A549 (cell line): ENCODE data around the gene PBX1. TPM values are rescaled to one million over a fixed set of nuclear protein-coding genes. Genes with fewer than 3 reads are reported as not detected.
A peak's percentile ranks its signal among the peaks of the same experiment; 100 is the strongest.

Experiments used
- ATAC-seq, 2 experiments: fragments of 200-7000 bp in 1 of 2; fragments of >200 bp in 1 of 2; cut with Nextera tagmentation in 1 of 2; cut with Tn5 transposase in 1 of 2; 3 replicates each; pipeline versions ENCODE4 v1.8.0 to v1.9.1; 2018 to 2020; ENCODE audit warnings: mild to moderate bottlenecking in 1 of 2, moderate library complexity in 1 of 2
- CTCF ChIA-PET: fragments of 300-600 bp; sonication (Branson Sonifier 250); formaldehyde crosslinking; extraction: SDS; loops from one replicate; lab custom pipeline; 2021; ENCODE audit warnings: antibody characterized with exemption, inconsistent platforms; lab: Yijun Ruan, JAX
- POLR2A ChIA-PET: fragments of 350-600 bp; formaldehyde crosslinking; extraction: SDS; loops from one replicate; lab custom pipeline; 2021; ENCODE audit warnings: antibody characterized with exemption, inconsistent platforms; lab: Yijun Ruan, JAX
- DNase-seq, 2 experiments: peaks; one replicate each; pipeline versions ENCODE4 v3.0.0 to v3.0.0-alpha.2; 2011 to 2016; ENCODE audit warnings: low read depth in 1 of 2, low spot score in 1 of 2
- FAIRE-seq: peaks from 2 replicates; lab custom pipeline; 2011; peaks lifted over from hg19 to GRCh38; lab: Jason Lieb, UNC
- H3K27ac ChIP-seq, 2 experiments: fragments of >200 bp; sonication (Bioruptor Twin); formaldehyde crosslinking; 3 replicates each; pipeline ENCODE4 v1.5.1; 2016 to 2017
- H3K4me1 ChIP-seq: fragments of >200 bp; sonication (Bioruptor Twin); formaldehyde crosslinking; 3 replicates; pipeline ENCODE4 v1.6.1; 2016
- H3K4me2 ChIP-seq: fragments of >200 bp; sonication (Bioruptor Twin); formaldehyde crosslinking; 3 replicates; pipeline ENCODE4 v1.6.1; 2016
- H3K4me3 ChIP-seq: fragments of >200 bp; sonication (Bioruptor Twin); formaldehyde crosslinking; 3 replicates; pipeline ENCODE4 v1.5.1; 2016
- H3K9me3 ChIP-seq: fragments of >200 bp; sonication (Bioruptor Twin); formaldehyde crosslinking; 3 replicates; pipeline ENCODE4 v1.6.1; 2016
- CBX2 ChIP-seq: fragments of 200-600 bp; sonication (generic); IDR thresholded peaks from 2 replicates; pipeline ENCODE4 v1.6.1; 2016; ENCODE audit warnings: low read depth, mild to moderate bottlenecking, borderline replicate concordance
- CEBPB ChIP-seq, 2 experiments: fragments of >200 bp in 1 of 2; sonication (Bioruptor Twin) in 1 of 2; formaldehyde crosslinking in 1 of 2; IDR thresholded peaks; 2 replicates each; pipeline ENCODE4 v1.6.1; 2012 to 2016
- EHF ChIP-seq: fragments of 250-450 bp; sonication (Bioruptor Pico); IDR thresholded peaks from 2 replicates; pipeline ENCODE4 v1.5.0; 2020; ENCODE audit warnings: mild to moderate bottlenecking
- FOSL2 ChIP-seq, 2 experiments: fragments of 450-650 bp in 1 of 2; fragments of >200 bp in 1 of 2; sonication (Bioruptor Twin) in 1 of 2; formaldehyde crosslinking; IDR thresholded peaks; 2 replicates each; pipeline versions ENCODE4 v1.5.0 to v1.6.1; 2016 to 2020; ENCODE audit warnings: mild to moderate bottlenecking in 1 of 2, moderate library complexity in 1 of 2
- HEYL ChIP-seq: fragments of 250-450 bp; sonication (Bioruptor Pico); IDR thresholded peaks from 2 replicates; pipeline ENCODE4 v1.8.0; 2021; ENCODE audit warnings: mild to moderate bottlenecking, moderate library complexity
- HOXA7 ChIP-seq: fragments of 250-450 bp; sonication (Bioruptor Pico); IDR thresholded peaks from 2 replicates; pipeline ENCODE4 v1.5.0; 2020; ENCODE audit warnings: mild to moderate bottlenecking, moderate library complexity
- HOXB13 ChIP-seq: fragments of 250-450 bp; sonication (Bioruptor Pico); IDR thresholded peaks from 2 replicates; pipeline ENCODE4 v1.5.0; 2020; ENCODE audit warnings: low read depth, mild to moderate bottlenecking, moderate library complexity
- KDM5A ChIP-seq: fragments of 200-600 bp; sonication (generic); IDR thresholded peaks from 2 replicates; pipeline ENCODE4 v1.6.1; 2016; ENCODE audit warnings: antibody characterized with exemption, mild to moderate bottlenecking
- MAZ ChIP-seq: fragments of 150-350 bp; IDR thresholded peaks from 2 replicates; pipeline ENCODE4 v1.6.1; 2014; ENCODE audit warnings: antibody characterized with exemption, low read depth, low read length, borderline replicate concordance
- POLR2A ChIP-seq: IDR thresholded peaks from 2 replicates; pipeline ENCODE4 v1.6.1; 2012; ENCODE audit warnings: mild to moderate bottlenecking, low read length
- RFX5 ChIP-seq: fragments of 450-650 bp; IDR thresholded peaks from 2 replicates; pipeline ENCODE4 v1.7.1; 2014; ENCODE audit warnings: antibody characterized with exemption, mild to moderate bottlenecking, moderate library complexity
- RNF2 ChIP-seq: fragments of 200-600 bp; sonication (generic); IDR thresholded peaks from 2 replicates; pipeline ENCODE4 v1.6.1; 2016; ENCODE audit warnings: low read depth, mild to moderate bottlenecking, antibody characterized with exemption, moderate library complexity, borderline replicate concordance
- SMC3 ChIP-seq: fragments of >200 bp; sonication (Bioruptor Twin); formaldehyde crosslinking; IDR thresholded peaks from 3 replicates; pipeline ENCODE4 v1.6.1; 2018; ENCODE audit warnings: inconsistent platforms
- SREBF2 ChIP-seq: fragments of 450-650 bp; IDR thresholded peaks from 2 replicates; pipeline ENCODE4 v1.6.1; 2014; ENCODE audit warnings: mild to moderate bottlenecking, moderate library complexity
- TP53 ChIP-seq: fragments of 250-450 bp; sonication (Bioruptor Pico); IDR thresholded peaks from 2 replicates; pipeline ENCODE4 v1.5.0; 2021; ENCODE audit warnings: mild to moderate bottlenecking, moderate library complexity
- ZNF302 ChIP-seq: fragments of 250-450 bp; sonication (Bioruptor Pico); IDR thresholded peaks from 2 replicates; pipeline ENCODE4 v1.9.0; 2021; ENCODE audit warnings: inconsistent platforms, mild to moderate bottlenecking, moderate library complexity
- WGBS: methylation state at CpG from one replicate; pipeline ENCODE4 v1.1.6; 2017; ENCODE audit errors: missing lambda C conversion rate; 5-methylcytosine and 5-hydroxymethylcytosine counted together
- polyA plus RNA-seq, 4 experiments: library from polyadenylated mRNA; depleted of rRNA in 3 of 4; stranded (reverse); fragments of >200 nt; fragmentation: RNase III in 1 of 4; extraction: RNeasy Plus Mini Kit Qiagen cat#74134 plus additional on column Dnase treatment in 1 of 4; gene quantifications; 2 replicates in 3 of 4; 3 replicates in 1 of 4; pipeline ENCODE4 v1.2.3, GENCODE V29; 2011 to 2017
- TF ChIP-seq, protein P1 (sequence below): fragments of >200 bp; sonication (Bioruptor Twin); formaldehyde crosslinking; IDR thresholded peaks from 3 replicates; pipeline ENCODE4 v1.6.1; 2016
- TF ChIP-seq, protein P2 (sequence below): IDR thresholded peaks from 2 replicates; pipeline ENCODE4 v1.6.1; 2012; ENCODE audit warnings: low read depth, borderline replicate concordance
- TF ChIP-seq, protein P3 (sequence below): fragments of >200 bp; sonication (Bioruptor Twin); formaldehyde crosslinking; IDR thresholded peaks from 3 replicates; pipeline ENCODE4 v1.5.1; 2016

Gene PBX1
- polyA plus RNA-seq, 2 of the 4 experiments (the other 2 are of a cell fraction), result 47.8 to 61.5 TPM

DNA sequence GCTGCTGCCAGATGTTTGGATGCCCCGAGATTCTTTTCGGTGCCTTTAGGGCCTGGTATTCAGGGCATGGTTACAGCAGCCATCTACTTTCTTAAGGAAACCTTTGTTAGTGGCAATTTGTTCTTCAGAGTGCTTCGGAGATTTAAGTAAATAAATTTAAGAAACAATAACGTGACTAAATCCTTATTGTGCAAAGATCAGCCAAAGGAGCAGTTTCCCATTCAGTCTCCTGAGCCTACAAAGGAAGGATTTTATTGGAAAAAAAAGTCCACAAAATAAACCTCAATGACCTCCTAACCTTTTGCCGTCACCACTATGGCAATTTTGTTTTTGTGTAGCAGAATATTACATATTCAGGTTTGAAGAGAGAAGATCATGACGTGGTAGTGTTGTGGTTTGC lies 231.1 kb downstream of the PBX1 start:
- DNase-seq (no peak), FAIRE-seq (no peak)
- WGBS, result 76% methylated on average over 6 of the region's 6 CpGs
- POLR2A ChIA-PET, result no interaction called here
- Histone ChIP-seq H3K4me2 (no peak overlapping the region), H3K4me3 (no peak overlapping the region)
- TF ChIP-seq HOXB13, result no peak
- no peak for TF ChIP-seq EHF
- TF ChIP-seq RNF2, result no peak
- TF ChIP-seq HOXA7 (CRISPR knock-in tag), result no peak
- TF ChIP-seq RFX5, result no peak
- TF ChIP-seq, all 56 proteins: peak for 0
- no peaks in the 10 kb centered on the region for H3K9me3 ChIP-seq
- H3K27ac ChIP-seq, result peak overlapping the region; percentile 15 to 94; a peak in 4 of 6 replicates
- H3K4me1 ChIP-seq, result peaks cover 53% of the 10 kb centered on the region
- no peak for ATAC-seq
- CTCF ChIA-PET, result interaction anchor here (1.3 kb wide), 1 partner anchor 1262 kb away, joined by 3 read pairs; no protein-coding TSS in a partner anchor

DNA sequence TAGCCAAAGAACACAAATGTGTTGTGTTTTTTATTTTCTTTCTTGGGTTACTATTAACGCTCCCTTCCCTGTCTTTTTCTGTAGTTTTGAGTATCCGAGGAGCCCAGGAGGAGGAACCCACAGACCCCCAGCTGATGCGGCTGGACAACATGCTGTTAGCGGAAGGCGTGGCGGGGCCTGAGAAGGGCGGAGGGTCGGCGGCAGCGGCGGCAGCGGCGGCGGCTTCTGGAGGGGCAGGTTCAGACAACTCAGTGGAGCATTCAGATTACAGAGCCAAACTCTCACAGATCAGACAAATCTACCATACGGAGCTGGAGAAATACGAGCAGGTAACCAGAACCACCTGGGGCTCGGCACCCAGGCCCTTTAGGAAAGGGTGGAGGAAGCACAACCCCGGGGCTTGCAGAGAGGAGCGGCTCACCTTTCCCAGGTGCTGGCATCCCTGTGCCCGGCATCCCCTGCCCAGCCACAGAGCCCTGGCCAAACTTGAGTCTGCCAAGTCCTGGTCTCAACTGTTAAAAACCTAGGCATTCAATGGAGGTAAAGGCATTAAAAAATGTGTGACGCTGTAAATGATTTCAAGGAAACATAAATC lies 233.5 kb downstream of the PBX1 start:
- Histone ChIP-seq H3K4me2 (no peak overlapping the region), H3K4me3 (no peak overlapping the region), H3K27ac (peak overlapping the region; percentile 15 to 67; a peak in 4 of 6 replicates)
- WGBS, result 90% methylated on average over 21 of the region's 21 CpGs
- CTCF ChIA-PET, result interaction anchor here (0.6 to 1.5 kb wide), 2 partner anchors 11 to 1318 kb away, joined by 3 to 4 read pairs; no protein-coding TSS in a partner anchor
- ATAC-seq (no peak), FAIRE-seq (no peak), DNase-seq (no peak)
- POLR2A ChIA-PET, result no interaction called here
- no peak for TF ChIP-seq ZNF302 (CRISPR knock-in tag)
- TF ChIP-seq, protein P1, sequence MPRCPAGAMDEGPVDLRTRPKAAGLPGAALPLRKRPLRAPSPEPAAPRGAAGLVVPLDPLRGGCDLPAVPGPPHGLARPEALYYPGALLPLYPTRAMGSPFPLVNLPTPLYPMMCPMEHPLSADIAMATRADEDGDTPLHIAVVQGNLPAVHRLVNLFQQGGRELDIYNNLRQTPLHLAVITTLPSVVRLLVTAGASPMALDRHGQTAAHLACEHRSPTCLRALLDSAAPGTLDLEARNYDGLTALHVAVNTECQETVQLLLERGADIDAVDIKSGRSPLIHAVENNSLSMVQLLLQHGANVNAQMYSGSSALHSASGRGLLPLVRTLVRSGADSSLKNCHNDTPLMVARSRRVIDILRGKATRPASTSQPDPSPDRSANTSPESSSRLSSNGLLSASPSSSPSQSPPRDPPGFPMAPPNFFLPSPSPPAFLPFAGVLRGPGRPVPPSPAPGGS, result no peak
- TF ChIP-seq, protein P2, sequence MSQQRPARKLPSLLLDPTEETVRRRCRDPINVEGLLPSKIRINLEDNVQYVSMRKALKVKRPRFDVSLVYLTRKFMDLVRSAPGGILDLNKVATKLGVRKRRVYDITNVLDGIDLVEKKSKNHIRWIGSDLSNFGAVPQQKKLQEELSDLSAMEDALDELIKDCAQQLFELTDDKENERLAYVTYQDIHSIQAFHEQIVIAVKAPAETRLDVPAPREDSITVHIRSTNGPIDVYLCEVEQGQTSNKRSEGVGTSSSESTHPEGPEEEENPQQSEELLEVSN, result no peak
- no peak for TF ChIP-seq TP53 (CRISPR knock-in tag)
- TF ChIP-seq HOXA7 (CRISPR knock-in tag), result no peak
- no peak for TF ChIP-seq MAZ
- TF ChIP-seq, protein P3, sequence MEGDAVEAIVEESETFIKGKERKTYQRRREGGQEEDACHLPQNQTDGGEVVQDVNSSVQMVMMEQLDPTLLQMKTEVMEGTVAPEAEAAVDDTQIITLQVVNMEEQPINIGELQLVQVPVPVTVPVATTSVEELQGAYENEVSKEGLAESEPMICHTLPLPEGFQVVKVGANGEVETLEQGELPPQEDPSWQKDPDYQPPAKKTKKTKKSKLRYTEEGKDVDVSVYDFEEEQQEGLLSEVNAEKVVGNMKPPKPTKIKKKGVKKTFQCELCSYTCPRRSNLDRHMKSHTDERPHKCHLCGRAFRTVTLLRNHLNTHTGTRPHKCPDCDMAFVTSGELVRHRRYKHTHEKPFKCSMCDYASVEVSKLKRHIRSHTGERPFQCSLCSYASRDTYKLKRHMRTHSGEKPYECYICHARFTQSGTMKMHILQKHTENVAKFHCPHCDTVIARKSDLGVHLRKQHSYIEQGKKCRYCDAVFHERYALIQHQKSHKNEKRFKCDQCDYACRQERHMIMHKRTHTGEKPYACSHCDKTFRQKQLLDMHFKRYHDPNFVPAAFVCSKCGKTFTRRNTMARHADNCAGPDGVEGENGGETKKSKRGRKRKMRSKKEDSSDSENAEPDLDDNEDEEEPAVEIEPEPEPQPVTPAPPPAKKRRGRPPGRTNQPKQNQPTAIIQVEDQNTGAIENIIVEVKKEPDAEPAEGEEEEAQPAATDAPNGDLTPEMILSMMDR, result no peak
- no peak for TF ChIP-seq SMC3
- no peak for TF ChIP-seq SREBF2
- no peak for TF ChIP-seq KDM5A
- no peak for TF ChIP-seq HEYL (CRISPR knock-in tag)
- no peak for TF ChIP-seq FOSL2 (IDR thresholded peaks at IDR 0.05)
- TF ChIP-seq FOSL2 (CRISPR knock-in tag; IDR thresholded peaks at IDR 0.05), result no peak
- no peak for TF ChIP-seq POLR2A
- TF ChIP-seq CBX2, result no peak
- TF ChIP-seq, all 56 proteins: peak for 0
- H3K4me1 ChIP-seq, result peaks cover 32% of the 10 kb centered on the region
- no peaks in the 10 kb centered on the region for H3K9me3 ChIP-seq

DNA sequence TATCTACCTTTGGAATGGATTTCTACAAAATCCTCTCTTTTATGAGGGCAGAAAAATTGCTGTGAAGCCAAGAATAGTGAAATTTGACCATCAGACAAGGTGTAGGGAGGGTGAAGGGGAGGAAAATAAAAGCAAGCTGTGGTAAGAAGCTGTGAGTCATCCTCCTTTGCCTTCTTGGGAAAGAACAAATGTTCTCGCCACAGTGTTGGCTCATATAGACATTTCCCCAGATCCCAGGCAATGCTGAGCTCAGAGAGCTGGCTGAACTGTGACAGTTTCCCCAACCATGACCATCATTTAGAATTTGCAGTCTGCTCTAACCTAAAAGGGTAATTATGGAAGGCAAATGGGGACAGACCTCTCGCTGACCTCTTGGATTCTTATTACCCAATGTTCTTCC lies 235.4 kb downstream of the PBX1 start:
- Histone ChIP-seq H3K4me3 (no peak overlapping the region), H3K27ac (peak overlapping the region; percentile 62 to 78), H3K4me2 (peak overlapping the region; percentile 53), H3K4me1 (peaks cover 22% of the 10 kb centered on the region), H3K9me3 (no peaks in the 10 kb centered on the region)
- POLR2A ChIA-PET, result interaction anchor here (0.6 to 1.0 kb wide), 2 partner anchors 46 to 236 kb away, joined by 4 to 5 read pairs; partner anchors contain the start of gene PBX1
- CTCF ChIA-PET, result interaction anchor here (1.2 to 1.3 kb wide), 2 partner anchors 10 to 1435 kb away, joined by 3 read pairs; no protein-coding TSS in a partner anchor
- FAIRE-seq (peak; percentile 13), ATAC-seq (peak; percentile 88 to 94), DNase-seq (peak; percentile 41 to 60)
- TF ChIP-seq CEBPB (IDR thresholded peaks at IDR 0.05) (peak in 1 of 2 experiments; percentile 34; a peak in 1 of 4 replicates), FOSL2 (IDR thresholded peaks at IDR 0.05) (peak; percentile 56; the same call in 1 of the 2 replicates), FOSL2 (CRISPR knock-in tag; IDR thresholded peaks at IDR 0.05) (peak; percentile 62), MAZ (no peak)
- WGBS, result 49% methylated on average over 2 of the region's 2 CpGs
